K562 (cell line): ENCODE data around the gene LRRC59. TPM values are rescaled to one million over a fixed set of nuclear protein-coding genes. Genes with fewer than 3 reads are reported as not detected.

Source experiments
- ATAC-seq: fragments of 200-7000 bp; cut with Tn5 transposase; 3 replicates; pipeline ENCODE4 v1.9.1; 2020; ENCODE audit warnings: moderate library complexity
- BruUV-seq: library from RNA; stranded (reverse); fragments of 400-500 nt; replicated peaks from 2 replicates; lab custom pipeline; 2021; lab: Mats Ljungman, UMichigan
- CTCF ChIA-PET: fragments of 300-600 bp; formaldehyde crosslinking; extraction: SDS; loops from one replicate; lab custom pipeline; 2021; ENCODE audit warnings: low intra/inter-chr PET ratio; lab: Yijun Ruan, JAX
- POLR2A ChIA-PET: fragments of 300-600, 350-650 bp; sonication (Branson Sonifier 250); formaldehyde crosslinking; extraction: SDS; loops from one replicate; lab custom pipeline; 2021; ENCODE audit warnings: antibody characterized with exemption, inconsistent platforms; lab: Yijun Ruan, JAX
- DNase-seq, 4 experiments: peaks; one replicate each; pipeline versions ENCODE4 v3.0.0 to v3.0.0-alpha.2; 2011 to 2018; ENCODE audit warnings: low spot score in 3 of 4, mixed read lengths in 3 of 4; ENCODE audit errors: extremely low read depth in 1 of 4
- FAIRE-seq: peaks from 2 replicates; lab custom pipeline; 2011; peaks lifted over from hg19 to GRCh38; lab: Jason Lieb, UNC
- H2AFZ ChIP-seq: 2 replicates; pipeline ENCODE4 v1.6.0; 2011; ENCODE audit warnings: low read depth, low read length, control low read depth, inconsistent platforms
- H3K27ac ChIP-seq: fragments of 200-600 bp; 3 replicates; pipeline ENCODE4 v1.8.0; 2011; ENCODE audit warnings: low read depth, mild to moderate bottlenecking, control low read depth, inconsistent platforms, low read length, moderate library complexity, mixed read lengths; ENCODE audit errors: extremely low read depth
- H3K27me3 ChIP-seq, 2 experiments: fragments of 300-600 bp in 1 of 2; 2 replicates in 1 of 2; 3 replicates in 1 of 2; pipeline versions ENCODE4 v1.6.0 to v1.8.0; 2011; ENCODE audit warnings: inconsistent platforms in 2 of 2, low read length in 2 of 2, mild to moderate bottlenecking in 1 of 2, mixed read lengths in 1 of 2, moderate library complexity in 1 of 2; ENCODE audit not compliant: control insufficient read depth in 2 of 2, insufficient read depth in 2 of 2
- H3K36me3 ChIP-seq: fragments of 300-600 bp; 3 replicates; pipeline ENCODE4 v1.8.0; 2011; ENCODE audit warnings: mild to moderate bottlenecking, low read length, inconsistent platforms; ENCODE audit not compliant: control insufficient read depth, insufficient read depth
- H3K4me1 ChIP-seq, 2 experiments: fragments of 200-600 bp in 1 of 2; replicated peaks in 1 of 2; 2 replicates in 1 of 2; 3 replicates in 1 of 2; pipeline versions ENCODE4 v1.5.1 to v1.8.0; 2011; ENCODE audit warnings: inconsistent platforms in 2 of 2, low read length in 2 of 2, mild to moderate bottlenecking in 1 of 2, mixed read lengths in 1 of 2, moderate library complexity in 1 of 2; ENCODE audit not compliant: control insufficient read depth in 2 of 2, insufficient read depth in 2 of 2
- H3K4me2 ChIP-seq: 2 replicates; pipeline ENCODE4 v1.6.1; 2011; ENCODE audit warnings: low read length, control low read depth, inconsistent platforms, mixed read lengths; ENCODE audit not compliant: insufficient read depth
- H3K4me3 ChIP-seq: fragments of 200-600 bp; sonication (generic), shearing (Covaris generic); 2 replicates; pipeline ENCODE4 v1.5.1; 2016; ENCODE audit warnings: control low read depth, inconsistent platforms
- H3K79me2 ChIP-seq: fragments of 200-600 bp; 3 replicates; pipeline ENCODE4 v1.8.0; 2011; ENCODE audit warnings: low read length, inconsistent platforms; ENCODE audit not compliant: control insufficient read depth, insufficient read depth
- H3K9ac ChIP-seq, 2 experiments: 2 replicates each; pipeline versions ENCODE4 v1.6.0 to v1.6.1; 2011; ENCODE audit warnings: low read depth in 2 of 2, low read length in 2 of 2, control low read depth in 1 of 2, inconsistent platforms in 1 of 2, mild to moderate bottlenecking in 1 of 2, mixed read lengths in 1 of 2; ENCODE audit not compliant: insufficient read depth in 1 of 2
- H3K9me1 ChIP-seq: one replicate; pipeline ENCODE4 v1.6.0; 2011; ENCODE audit warnings: inconsistent platforms, mild to moderate bottlenecking, low read length, moderate library complexity; ENCODE audit not compliant: control insufficient read depth, insufficient read depth
- H3K9me3 ChIP-seq: replicated peaks from 2 replicates; pipeline ENCODE4 v1.5.1; 2011; ENCODE audit warnings: low read depth, low read length, inconsistent platforms; ENCODE audit not compliant: control insufficient read depth, insufficient read depth
- H4K20me1 ChIP-seq: replicated peaks from 2 replicates; pipeline ENCODE4 v1.6.1; 2011; ENCODE audit warnings: low read length, inconsistent platforms, mixed read lengths; ENCODE audit not compliant: control insufficient read depth, insufficient read depth
- BMI1 ChIP-seq: fragments of 150-350 bp; IDR thresholded peaks from 2 replicates; pipeline ENCODE4 v1.6.1; 2014; ENCODE audit warnings: low read length
- C11orf30 ChIP-seq: fragments of 450-650 bp; IDR thresholded peaks from 2 replicates; pipeline ENCODE4 v1.6.1; 2016; ENCODE audit warnings: low read depth, mild to moderate bottlenecking
- DMBX1 ChIP-seq: fragments of 250-450 bp; sonication (Bioruptor Pico); IDR thresholded peaks from 2 replicates; pipeline ENCODE4 v1.8.0; 2022; ENCODE audit warnings: inconsistent platforms, mild to moderate bottlenecking, moderate library complexity, borderline replicate concordance
- HCFC1 ChIP-seq: IDR thresholded peaks from 2 replicates; pipeline ENCODE4 v1.6.1; 2012; ENCODE audit warnings: low read depth, low read length, improper control_type of control experiment
- HIVEP1 ChIP-seq: fragments of 250-450 bp; sonication (Bioruptor Pico); IDR thresholded peaks from 2 replicates; pipeline ENCODE4 v1.4.0; 2020; ENCODE audit warnings: mild to moderate bottlenecking
- HNRNPH1 ChIP-seq: fragments of 200-400 bp; formaldehyde crosslinking; optimal IDR thresholded peaks from 2 replicates; pipeline ENCODE3; 2017; ENCODE audit warnings: low read depth, mild to moderate bottlenecking, low read length, moderate library complexity
- NELFE ChIP-seq: IDR thresholded peaks from 2 replicates; pipeline ENCODE4 v1.6.1; 2011; ENCODE audit warnings: mild to moderate bottlenecking; ENCODE audit not compliant: insufficient read depth, insufficient read length
- SPI1 ChIP-seq: IDR thresholded peaks from 2 replicates; pipeline ENCODE4 v1.6.1; 2011; ENCODE audit warnings: low read depth, low read length, control low read depth, borderline replicate concordance
- TCFL5 ChIP-seq: fragments of 250-450 bp; sonication (Bioruptor Pico); conservative IDR thresholded peaks from 2 replicates; pipeline ENCODE4 v1.6.1; 2021; ENCODE audit warnings: mild to moderate bottlenecking, moderate library complexity, matching md5 sums
- ZBTB17 ChIP-seq: fragments of 450-650 bp; formaldehyde crosslinking; IDR thresholded peaks from 2 replicates; pipeline ENCODE4 v1.4.0; 2020; ENCODE audit warnings: mild to moderate bottlenecking
- ZNF140 ChIP-seq: fragments of 250-450 bp; sonication (Bioruptor Pico); IDR thresholded peaks from 2 replicates; pipeline ENCODE4 v1.8.0; 2021; ENCODE audit warnings: moderate library complexity, mild to moderate bottlenecking, inconsistent platforms
- ZNF146 ChIP-seq: IDR thresholded peaks from one replicate; pipeline ENCODE4 v1.6.1; 2018; ENCODE audit warnings: missing compliant biosample characterization; ENCODE audit not compliant: unreplicated experiment
- ZNF384 ChIP-seq: IDR thresholded peaks from 2 replicates; pipeline ENCODE4 v1.6.1; 2012; ENCODE audit warnings: low read depth, low read length, improper control_type of control experiment
- ZNF561 ChIP-seq: fragments of 450-650 bp; formaldehyde crosslinking; conservative IDR thresholded peaks from 2 replicates; pipeline ENCODE4 v1.4.0; 2020; ENCODE audit warnings: mild to moderate bottlenecking, moderate library complexity
- WGBS: fragments of 100-300 bp; shearing (Covaris generic); methylation state at CpG from one replicate; pipeline ENCODE4 v1.1.6; 2016; ENCODE audit warnings: low coverage, mixed read lengths; ENCODE audit not compliant: insufficient coverage; ENCODE audit errors: missing lambda C conversion rate; 5-methylcytosine and 5-hydroxymethylcytosine counted together
- in situ Hi-C: fragments of 300-500 bp; cut with MboI; formaldehyde crosslinking; loops from 4 replicates; pipeline ENCODE4 v1.15.0; 2018; ENCODE audit warnings: inconsistent platforms, mixed read lengths
- intact Hi-C: fragments of 100-400 bp; cut with micrococcal nuclease; formaldehyde crosslinking; loops from 2 replicates; pipeline ENCODE4 v1.14.2; 2022
- polyA plus RNA-seq, 8 experiments: library from polyadenylated mRNA; depleted of rRNA in 4 of 8; stranded (reverse) in 5 of 8; unstranded in 3 of 8; fragments of >200 nt; fragmentation: Nextera tagmentation in 2 of 8; fragmentation: Illumina TruSeq in 1 of 8; extraction: Ambion mirVana in 2 of 8; extraction: Trizol in 1 of 8; gene quantifications; 2 replicates each; pipeline versions ENCODE4 v1.2.1 to v1.2.3, GENCODE V29; 2011 to 2014; ENCODE audit warnings: inconsistent platforms in 1 of 8, missing spikeins in 1 of 8
- total RNA-seq, 7 experiments: library from RNA; depleted of rRNA in 6 of 7; stranded (reverse); fragments of >200 nt in 6 of 7; fragmentation: Illumina TruSeq in 2 of 7; extraction: Trizol in 2 of 7; gene quantifications; 2 replicates each; pipeline versions ENCODE4 v1.2.1 to v1.2.3, GENCODE V29; 2011 to 2021; ENCODE audit warnings: low replicate concordance in 1 of 7
- TF ChIP-seq, protein P1 (sequence below): fragments of 250-450 bp; sonication (Bioruptor Pico); IDR thresholded peaks from 2 replicates; pipeline ENCODE4 v1.4.0; 2020; ENCODE audit warnings: borderline replicate concordance
- TF ChIP-seq, protein P2 (sequence below), 3 experiments: IDR thresholded peaks in 2 of 3; conservative IDR thresholded peaks in 1 of 3; 2 replicates each; pipeline ENCODE4 v1.5.1; 2011 to 2012; ENCODE audit warnings: low read length in 3 of 3, mild to moderate bottlenecking in 3 of 3, control low read depth in 2 of 3, improper control_type of control experiment in 1 of 3, inconsistent platforms in 1 of 3, low read depth in 1 of 3, mixed read lengths in 1 of 3, moderate library complexity in 1 of 3; ENCODE audit not compliant: insufficient read depth in 2 of 3
- TF ChIP-seq, protein P3 (sequence below): fragments of 450-650 bp; IDR thresholded peaks from 2 replicates; pipeline ENCODE4 v1.6.1; 2014; ENCODE audit warnings: low read depth, mild to moderate bottlenecking, moderate library complexity, borderline replicate concordance

Gene LRRC59
- total and polyA plus RNA-seq, 9 of the 15 experiments (the other 6 are each of a cell fraction or from before 2014, with no cell fraction given): 27.8 to 244 (median 154) TPM

DNA sequence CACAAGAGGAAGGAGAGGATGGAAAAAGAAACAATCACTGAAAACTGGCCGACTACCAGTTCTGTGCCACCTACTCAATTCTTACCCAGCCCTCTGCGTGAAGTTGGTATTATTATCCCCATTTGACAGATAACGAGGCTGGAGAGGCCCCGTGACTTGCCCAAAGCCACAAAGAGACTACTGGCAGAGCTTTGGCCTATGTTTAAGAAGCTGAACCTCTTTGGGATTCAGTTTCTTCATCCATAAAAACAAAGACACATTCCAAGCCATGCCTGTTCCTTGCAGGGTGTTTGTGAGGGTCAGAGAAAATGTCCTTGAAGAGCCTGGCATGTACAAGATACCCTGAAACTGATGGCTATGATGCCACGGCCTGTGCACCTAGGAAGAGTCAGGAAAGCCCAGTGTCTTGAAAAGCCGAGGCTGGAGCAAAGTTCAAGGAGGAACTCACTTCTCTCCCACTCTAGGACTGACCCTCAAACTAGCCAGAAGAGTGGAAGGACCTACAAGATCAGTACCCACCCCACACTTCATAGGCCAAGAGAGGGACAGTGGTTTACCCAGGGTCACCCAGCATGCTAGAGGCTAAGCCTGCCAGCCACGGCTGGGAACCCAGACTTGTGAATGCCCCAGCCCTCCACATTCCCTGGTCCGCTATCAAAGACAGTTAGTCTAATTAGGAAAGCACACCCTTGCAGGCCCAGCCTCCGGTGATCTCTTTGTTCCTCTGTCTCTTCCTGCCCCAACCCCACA is 27.1 kb upstream of the LRRC59 start:
- H3K9me3 ChIP-seq: no peaks in the 10 kb centered on the region
- intact Hi-C loops: no loop called here
- H3K27ac ChIP-seq: no peak overlapping the region
- FAIRE-seq: no peak
- BruUV-seq: no TSS peak
- H3K9me1 ChIP-seq: no peaks in the 10 kb centered on the region
- H3K4me1 ChIP-seq: peaks cover 34 to 36% of the 10 kb centered on the region in 2 experiments
- no peaks in the 10 kb centered on the region for H4K20me1 ChIP-seq
- WGBS: 71% methylated on average over 8 of the region's 9 CpGs
- TF ChIP-seq, protein P1, sequence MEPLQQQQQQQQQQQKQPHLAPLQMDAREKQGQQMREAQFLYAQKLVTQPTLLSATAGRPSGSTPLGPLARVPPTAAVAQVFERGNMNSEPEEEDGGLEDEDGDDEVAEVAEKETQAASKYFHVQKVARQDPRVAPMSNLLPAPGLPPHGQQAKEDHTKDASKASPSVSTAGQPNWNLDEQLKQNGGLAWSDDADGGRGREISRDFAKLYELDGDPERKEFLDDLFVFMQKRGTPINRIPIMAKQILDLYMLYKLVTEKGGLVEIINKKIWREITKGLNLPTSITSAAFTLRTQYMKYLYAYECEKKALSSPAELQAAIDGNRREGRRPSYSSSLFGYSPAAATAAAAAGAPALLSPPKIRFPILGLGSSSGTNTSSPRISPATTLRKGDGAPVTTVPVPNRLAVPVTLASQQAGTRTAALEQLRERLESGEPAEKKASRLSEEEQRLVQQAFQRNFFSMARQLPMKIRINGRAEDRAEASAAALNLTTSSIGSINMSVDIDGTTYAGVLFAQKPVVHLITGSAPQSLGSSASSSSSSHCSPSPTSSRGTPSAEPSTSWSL (CRISPR knock-in tag): no peak
- TF ChIP-seq C11orf30 (no peak), DMBX1 (no peak), ZBTB17 (CRISPR knock-in tag) (no peak), SPI1 (no peak), NELFE (no peak), ZNF140 (CRISPR knock-in tag) (no peak), HNRNPH1 (no peak), BMI1 (no peak), ZNF146 (CRISPR knock-in tag) (no peak), HCFC1 (no peak), TCFL5 (CRISPR knock-in tag) (no peak), HIVEP1 (no peak), ZNF384 (no peak), ZNF561 (CRISPR knock-in tag) (no peak)
- TF ChIP-seq, protein P2, sequence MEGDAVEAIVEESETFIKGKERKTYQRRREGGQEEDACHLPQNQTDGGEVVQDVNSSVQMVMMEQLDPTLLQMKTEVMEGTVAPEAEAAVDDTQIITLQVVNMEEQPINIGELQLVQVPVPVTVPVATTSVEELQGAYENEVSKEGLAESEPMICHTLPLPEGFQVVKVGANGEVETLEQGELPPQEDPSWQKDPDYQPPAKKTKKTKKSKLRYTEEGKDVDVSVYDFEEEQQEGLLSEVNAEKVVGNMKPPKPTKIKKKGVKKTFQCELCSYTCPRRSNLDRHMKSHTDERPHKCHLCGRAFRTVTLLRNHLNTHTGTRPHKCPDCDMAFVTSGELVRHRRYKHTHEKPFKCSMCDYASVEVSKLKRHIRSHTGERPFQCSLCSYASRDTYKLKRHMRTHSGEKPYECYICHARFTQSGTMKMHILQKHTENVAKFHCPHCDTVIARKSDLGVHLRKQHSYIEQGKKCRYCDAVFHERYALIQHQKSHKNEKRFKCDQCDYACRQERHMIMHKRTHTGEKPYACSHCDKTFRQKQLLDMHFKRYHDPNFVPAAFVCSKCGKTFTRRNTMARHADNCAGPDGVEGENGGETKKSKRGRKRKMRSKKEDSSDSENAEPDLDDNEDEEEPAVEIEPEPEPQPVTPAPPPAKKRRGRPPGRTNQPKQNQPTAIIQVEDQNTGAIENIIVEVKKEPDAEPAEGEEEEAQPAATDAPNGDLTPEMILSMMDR (IDR thresholded peaks at IDR 0.05 in 2 of 3, conservative IDR thresholded peaks at IDR 0.05 in 1 of 3; ENCODE audit: insufficient read depth in 2 of 3, low read depth in 1 of 3, low read length in 3 of 3): no peak
- TF ChIP-seq, protein P3, sequence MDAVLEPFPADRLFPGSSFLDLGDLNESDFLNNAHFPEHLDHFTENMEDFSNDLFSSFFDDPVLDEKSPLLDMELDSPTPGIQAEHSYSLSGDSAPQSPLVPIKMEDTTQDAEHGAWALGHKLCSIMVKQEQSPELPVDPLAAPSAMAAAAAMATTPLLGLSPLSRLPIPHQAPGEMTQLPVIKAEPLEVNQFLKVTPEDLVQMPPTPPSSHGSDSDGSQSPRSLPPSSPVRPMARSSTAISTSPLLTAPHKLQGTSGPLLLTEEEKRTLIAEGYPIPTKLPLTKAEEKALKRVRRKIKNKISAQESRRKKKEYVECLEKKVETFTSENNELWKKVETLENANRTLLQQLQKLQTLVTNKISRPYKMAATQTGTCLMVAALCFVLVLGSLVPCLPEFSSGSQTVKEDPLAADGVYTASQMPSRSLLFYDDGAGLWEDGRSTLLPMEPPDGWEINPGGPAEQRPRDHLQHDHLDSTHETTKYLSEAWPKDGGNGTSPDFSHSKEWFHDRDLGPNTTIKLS: no peak
- TF ChIP-seq, all 486 proteins: peak for 0
- Histone ChIP-seq H3K79me2 (no peaks in the 10 kb centered on the region), H2AFZ (peak overlapping the region; percentile 49), H3K4me2 (no peak overlapping the region), H3K36me3 (no peaks in the 10 kb centered on the region), H3K9ac (peak overlapping the region in 1 of 2 experiments; percentile 38; a peak in 1 of 4 replicates), H3K4me3 (no peak overlapping the region), H3K27me3 (no peaks in the 10 kb centered on the region)
- ChIA-PET CTCF (no interaction called here), POLR2A (interaction anchor here (0.6 to 1.2 kb wide), 3 partner anchors 18 to 520 kb away, joined by 3 read pairs; no protein-coding TSS in a partner anchor)
- no peak for ATAC-seq
- in situ Hi-C loops: no loop called here
- no peak for DNase-seq
